Measurements from ENCODE around the gene FGF14. TPM values are rescaled to one million over a fixed set of nuclear protein-coding genes. Genes with fewer than 3 reads are reported as not detected.

FGF14 gene
- total RNA-seq, 4 donors from 2014 or later, result under 0.01 to 2.4 (median 0.99) TPM

DNA sequence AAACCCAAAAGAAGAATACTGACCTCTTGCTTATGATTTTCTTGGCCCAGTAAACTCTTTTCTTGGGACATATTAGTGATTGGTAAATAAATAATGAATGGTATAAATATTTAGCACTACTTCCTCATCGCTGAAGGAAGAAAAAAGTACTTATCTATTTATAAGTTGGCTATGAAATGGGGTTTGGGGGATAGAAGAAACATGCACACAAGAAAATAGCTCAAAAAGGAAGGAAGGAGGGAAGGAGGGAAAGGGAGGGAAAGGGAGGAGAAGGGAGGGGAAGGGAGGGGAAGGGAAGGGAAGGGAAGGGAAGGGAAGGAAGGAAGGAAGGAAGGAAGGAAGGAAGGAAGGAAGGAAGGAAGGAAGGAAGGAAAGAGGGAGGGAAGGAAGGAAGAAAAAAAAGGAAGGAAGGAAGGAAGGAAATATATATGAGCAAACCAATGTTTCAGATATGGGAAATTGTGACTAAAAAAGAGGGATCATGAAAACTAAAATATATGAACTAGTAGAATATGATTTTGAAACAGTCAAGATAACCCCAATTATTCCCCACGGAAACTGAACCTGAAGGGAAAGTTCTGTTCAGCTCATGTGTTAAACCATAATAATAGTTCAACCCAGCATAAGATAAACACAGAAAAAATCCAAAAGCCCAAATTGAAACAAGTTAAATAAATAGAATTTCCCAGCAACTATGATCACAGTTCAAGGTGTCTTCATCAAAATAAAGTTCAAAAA, 75.3 kb downstream of the FGF14 start:
- no peaks in the 10 kb centered on the region for H3K27me3 ChIP-seq
- H3K36me3 ChIP-seq, result no peaks in the 10 kb centered on the region
- intact Hi-C loops (cut with DNase I; ENCODE audit: low total_unique reads), result no loop called here
- no peaks in the 10 kb centered on the region for H3K9me3 ChIP-seq
- H3K4me1 ChIP-seq, result no peaks in the 10 kb centered on the region
- no peak overlapping the region for H3K27ac ChIP-seq
- H3K4me3 ChIP-seq, result no peak overlapping the region
- 67 to 80% methylated on average over 2 of the region's 2 CpGs for WGBS, 2 donors (ENCODE audit: low coverage in 1 of 2)
- no peak for DNase-seq
- in situ Hi-C loops (cut with MboI; ENCODE audit: low pct_ligation_motif_present in 1 of 4, low pct_unique_long_range_greater_than_20kb in 1 of 4, low sequenced_read_pairs in 3 of 4), result no loop called here
- TF ChIP-seq EP300 (IDR thresholded peaks at IDR 0.05; ENCODE audit: low read depth), result no peak
- TF ChIP-seq, protein P1, sequence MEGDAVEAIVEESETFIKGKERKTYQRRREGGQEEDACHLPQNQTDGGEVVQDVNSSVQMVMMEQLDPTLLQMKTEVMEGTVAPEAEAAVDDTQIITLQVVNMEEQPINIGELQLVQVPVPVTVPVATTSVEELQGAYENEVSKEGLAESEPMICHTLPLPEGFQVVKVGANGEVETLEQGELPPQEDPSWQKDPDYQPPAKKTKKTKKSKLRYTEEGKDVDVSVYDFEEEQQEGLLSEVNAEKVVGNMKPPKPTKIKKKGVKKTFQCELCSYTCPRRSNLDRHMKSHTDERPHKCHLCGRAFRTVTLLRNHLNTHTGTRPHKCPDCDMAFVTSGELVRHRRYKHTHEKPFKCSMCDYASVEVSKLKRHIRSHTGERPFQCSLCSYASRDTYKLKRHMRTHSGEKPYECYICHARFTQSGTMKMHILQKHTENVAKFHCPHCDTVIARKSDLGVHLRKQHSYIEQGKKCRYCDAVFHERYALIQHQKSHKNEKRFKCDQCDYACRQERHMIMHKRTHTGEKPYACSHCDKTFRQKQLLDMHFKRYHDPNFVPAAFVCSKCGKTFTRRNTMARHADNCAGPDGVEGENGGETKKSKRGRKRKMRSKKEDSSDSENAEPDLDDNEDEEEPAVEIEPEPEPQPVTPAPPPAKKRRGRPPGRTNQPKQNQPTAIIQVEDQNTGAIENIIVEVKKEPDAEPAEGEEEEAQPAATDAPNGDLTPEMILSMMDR (IDR thresholded peaks at IDR 0.05), result no peak
- no peak for TF ChIP-seq POLR2AphosphoS5 (IDR thresholded peaks at IDR 0.05)
- TF ChIP-seq POLR2A (IDR thresholded peaks at IDR 0.05), result no peak

DNA sequence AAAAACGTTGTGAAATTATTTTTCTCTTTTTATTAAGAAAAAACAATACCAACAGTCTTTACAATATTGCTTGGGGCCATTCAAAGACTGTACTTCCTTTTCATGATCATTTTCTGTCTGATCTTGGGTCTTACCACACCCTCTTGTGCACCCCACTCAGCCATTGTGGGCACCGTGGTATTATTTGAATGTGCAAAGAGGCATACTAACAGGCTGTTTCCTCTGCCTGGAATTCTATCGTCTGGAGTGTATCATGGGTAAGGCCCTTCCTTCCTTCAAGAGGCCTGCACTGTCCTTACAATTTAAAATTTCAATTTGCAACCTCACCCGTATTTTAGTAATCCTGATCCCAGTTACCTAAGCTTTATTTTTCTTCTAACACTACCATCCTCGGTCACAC, 76.5 kb downstream of the FGF14 start:
- Histone ChIP-seq H3K9me3 (no peaks in the 10 kb centered on the region), H3K27ac (no peak overlapping the region), H3K4me1 (no peaks in the 10 kb centered on the region), H3K36me3 (no peaks in the 10 kb centered on the region), H3K4me3 (no peak overlapping the region), H3K27me3 (no peaks in the 10 kb centered on the region)
- no peak for DNase-seq
- no peak for TF ChIP-seq POLR2AphosphoS5 (IDR thresholded peaks at IDR 0.05)
- no peak for TF ChIP-seq POLR2A (IDR thresholded peaks at IDR 0.05)
- TF ChIP-seq, protein P1 (IDR thresholded peaks at IDR 0.05), result no peak
- WGBS, 2 donors (ENCODE audit: low coverage in 1 of 2), result 47 to 53% methylated on average over 4 to 5 of the region's 5 CpGs
- intact Hi-C loops (cut with DNase I; ENCODE audit: low total_unique reads), result no loop called here
- in situ Hi-C loops (cut with MboI; ENCODE audit: low pct_ligation_motif_present in 1 of 4, low pct_unique_long_range_greater_than_20kb in 1 of 4, low sequenced_read_pairs in 3 of 4), result no loop called here

DNA sequence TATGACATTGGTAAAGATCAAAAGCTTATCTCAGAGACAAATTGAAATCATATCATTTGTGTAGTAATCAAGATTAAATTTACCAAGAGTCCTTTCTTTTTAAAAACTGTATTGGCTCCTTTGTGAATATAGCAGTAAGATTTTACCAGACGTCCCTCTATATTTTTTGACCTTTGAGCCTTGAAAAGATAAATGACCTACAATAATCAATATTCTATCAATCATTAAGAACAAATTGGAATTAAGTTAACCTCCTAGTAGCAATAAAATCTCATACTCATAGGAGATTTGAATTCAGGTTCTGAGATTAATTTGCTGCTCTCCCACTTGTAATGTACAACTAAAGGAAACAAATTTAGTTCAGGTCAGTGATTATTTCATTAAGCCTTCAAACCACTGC, 78.3 kb downstream of the FGF14 start:
- H3K9me3 ChIP-seq, result no peaks in the 10 kb centered on the region
- H3K4me3 ChIP-seq, result no peak overlapping the region
- H3K4me1 ChIP-seq, result no peaks in the 10 kb centered on the region
- no peak for TF ChIP-seq EP300 (IDR thresholded peaks at IDR 0.05; ENCODE audit: low read depth)
- TF ChIP-seq, protein P1 (IDR thresholded peaks at IDR 0.05), result no peak
- TF ChIP-seq POLR2AphosphoS5 (IDR thresholded peaks at IDR 0.05), result no peak
- TF ChIP-seq POLR2A (IDR thresholded peaks at IDR 0.05), result no peak
- WGBS, 2 donors (ENCODE audit: low coverage in 1 of 2), result 57 to 63% methylated on average over 1 of the region's 1 CpG
- no peak overlapping the region for H3K27ac ChIP-seq
- no peaks in the 10 kb centered on the region for H3K27me3 ChIP-seq
- no peak for DNase-seq
- intact Hi-C loops (cut with DNase I; ENCODE audit: low total_unique reads) (no loop called here), in situ Hi-C loops (cut with MboI; ENCODE audit: low pct_ligation_motif_present in 1 of 4, low pct_unique_long_range_greater_than_20kb in 1 of 4, low sequenced_read_pairs in 3 of 4) (no loop called here)
- no peaks in the 10 kb centered on the region for H3K36me3 ChIP-seq

DNA sequence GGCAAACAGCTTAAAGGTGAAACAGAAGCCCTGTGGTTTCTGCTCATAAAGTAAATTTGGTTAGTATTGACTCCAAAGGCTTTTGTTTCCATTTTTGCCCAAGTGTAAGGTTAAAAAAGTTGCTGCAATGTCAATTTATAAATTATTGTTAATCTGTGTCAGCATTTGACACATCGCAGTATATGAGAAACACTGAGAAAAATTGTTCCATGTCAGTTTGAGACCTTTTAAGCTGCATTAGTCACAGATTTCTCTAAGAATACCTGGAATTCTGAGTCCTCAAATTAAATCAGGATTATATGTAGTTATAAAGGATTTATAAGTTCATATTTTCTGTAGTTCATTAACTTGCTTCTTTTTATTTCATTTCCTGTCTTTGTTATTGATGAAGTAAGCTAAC, 78.8 kb downstream of the FGF14 start:
- intact Hi-C loops (cut with DNase I; ENCODE audit: low total_unique reads) (no loop called here), in situ Hi-C loops (cut with MboI; ENCODE audit: low pct_ligation_motif_present in 1 of 4, low pct_unique_long_range_greater_than_20kb in 1 of 4, low sequenced_read_pairs in 3 of 4) (no loop called here)
- no peak overlapping the region for H3K4me3 ChIP-seq
- no peak overlapping the region for H3K27ac ChIP-seq
- no peaks in the 10 kb centered on the region for H3K36me3 ChIP-seq
- 98 to 100% methylated on average over 1 of the region's 1 CpG for WGBS, 2 donors (ENCODE audit: low coverage in 1 of 2)
- DNase-seq, result no peak
- TF ChIP-seq EP300 (IDR thresholded peaks at IDR 0.05; ENCODE audit: low read depth) (no peak), POLR2A (IDR thresholded peaks at IDR 0.05) (no peak), POLR2AphosphoS5 (IDR thresholded peaks at IDR 0.05) (no peak)
- TF ChIP-seq, protein P1 (IDR thresholded peaks at IDR 0.05), result no peak
- H3K9me3 ChIP-seq, result no peaks in the 10 kb centered on the region
- H3K4me1 ChIP-seq, result no peaks in the 10 kb centered on the region
- no peaks in the 10 kb centered on the region for H3K27me3 ChIP-seq
